Measurements from ENCODE around the gene CCT5.

Gene CCT5

DNA sequence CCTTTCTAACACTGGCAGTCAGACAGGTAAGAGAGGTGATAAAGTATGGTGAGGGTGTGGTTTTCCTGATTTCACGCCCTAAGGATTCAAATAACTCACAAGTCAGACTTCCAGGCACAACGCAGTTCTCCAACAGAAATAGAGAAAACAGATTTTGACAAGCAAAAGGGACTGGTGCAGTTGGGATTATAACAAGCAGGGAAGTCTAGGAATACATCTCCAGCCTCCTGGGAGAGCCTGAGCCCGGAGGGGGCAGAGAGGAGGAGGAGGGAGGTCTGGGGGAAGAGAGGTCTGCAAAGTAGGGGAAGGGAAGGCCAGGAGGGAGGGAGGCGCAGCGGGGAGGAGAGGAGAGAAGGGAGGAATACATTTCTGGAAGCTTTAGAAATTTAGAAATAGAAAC is 56.0 kb downstream of the CCT5 start:
- H3K4me3 ChIP-seq (ENCODE audit: low read depth, low read length) = no peak overlapping the region
- CTCF ChIA-PET = no interaction called here
- no peak for TF ChIP-seq ZBTB48 (tag by site-specific recombination; IDR thresholded peaks at IDR 0.05)
- TF ChIP-seq, protein P1, sequence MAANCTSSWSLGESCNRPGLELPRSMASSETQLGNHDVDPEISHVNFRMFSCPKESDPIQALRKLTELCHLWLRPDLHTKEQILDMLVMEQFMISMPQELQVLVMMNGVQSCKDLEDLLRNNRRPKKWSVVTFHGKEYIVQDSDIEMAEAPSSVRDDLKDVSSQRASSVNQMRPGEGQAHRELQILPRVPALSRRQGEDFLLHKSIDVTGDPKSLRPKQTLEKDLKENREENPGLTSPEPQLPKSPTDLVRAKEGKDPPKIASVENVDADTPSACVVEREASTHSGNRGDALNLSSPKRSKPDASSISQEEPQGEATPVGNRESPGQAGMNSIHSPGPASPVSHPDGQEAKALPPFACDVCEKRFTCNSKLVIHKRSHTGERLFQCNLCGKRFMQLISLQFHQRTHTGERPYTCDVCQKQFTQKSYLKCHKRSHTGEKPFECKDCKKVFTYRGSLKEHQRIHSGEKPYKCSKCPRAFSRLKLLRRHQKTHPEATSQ (tag by site-specific recombination; IDR thresholded peaks at IDR 0.05) = no peak
- TF ChIP-seq ZNF211 (tag by site-specific recombination; IDR thresholded peaks at IDR 0.05; ENCODE audit: low read depth) = no peak
- TF ChIP-seq KLF9 (tag by site-specific recombination; IDR thresholded peaks at IDR 0.05; ENCODE audit: low read depth) = no peak
- TF ChIP-seq ZNF223 (tag by site-specific recombination; IDR thresholded peaks at IDR 0.05) = no peak
- TF ChIP-seq, protein P2, sequence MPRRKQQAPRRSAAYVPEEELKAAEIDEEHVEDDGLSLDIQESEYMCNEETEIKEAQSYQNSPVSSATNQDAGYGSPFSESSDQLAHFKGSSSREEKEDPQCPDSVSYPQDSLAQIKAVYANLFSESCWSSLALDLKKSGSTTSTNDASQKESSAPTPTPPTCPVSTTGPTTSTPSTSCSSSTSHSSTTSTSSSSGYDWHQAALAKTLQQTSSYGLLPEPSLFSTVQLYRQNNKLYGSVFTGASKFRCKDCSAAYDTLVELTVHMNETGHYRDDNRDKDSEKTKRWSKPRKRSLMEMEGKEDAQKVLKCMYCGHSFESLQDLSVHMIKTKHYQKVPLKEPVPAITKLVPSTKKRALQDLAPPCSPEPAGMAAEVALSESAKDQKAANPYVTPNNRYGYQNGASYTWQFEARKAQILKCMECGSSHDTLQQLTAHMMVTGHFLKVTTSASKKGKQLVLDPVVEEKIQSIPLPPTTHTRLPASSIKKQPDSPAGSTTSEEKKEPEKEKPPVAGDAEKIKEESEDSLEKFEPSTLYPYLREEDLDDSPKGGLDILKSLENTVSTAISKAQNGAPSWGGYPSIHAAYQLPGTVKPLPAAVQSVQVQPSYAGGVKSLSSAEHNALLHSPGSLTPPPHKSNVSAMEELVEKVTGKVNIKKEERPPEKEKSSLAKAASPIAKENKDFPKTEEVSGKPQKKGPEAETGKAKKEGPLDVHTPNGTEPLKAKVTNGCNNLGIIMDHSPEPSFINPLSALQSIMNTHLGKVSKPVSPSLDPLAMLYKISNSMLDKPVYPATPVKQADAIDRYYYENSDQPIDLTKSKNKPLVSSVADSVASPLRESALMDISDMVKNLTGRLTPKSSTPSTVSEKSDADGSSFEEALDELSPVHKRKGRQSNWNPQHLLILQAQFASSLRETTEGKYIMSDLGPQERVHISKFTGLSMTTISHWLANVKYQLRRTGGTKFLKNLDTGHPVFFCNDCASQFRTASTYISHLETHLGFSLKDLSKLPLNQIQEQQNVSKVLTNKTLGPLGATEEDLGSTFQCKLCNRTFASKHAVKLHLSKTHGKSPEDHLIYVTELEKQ (tag by site-specific recombination; IDR thresholded peaks at IDR 0.05; ENCODE audit: borderline replicate concordance) = no peak
- TF ChIP-seq KLF1 (tag by site-specific recombination; IDR thresholded peaks at IDR 0.05) = no peak
- no peak for TF ChIP-seq ZNF10 (tag by site-specific recombination; IDR thresholded peaks at IDR 0.05)
- TF ChIP-seq ZNF157 (tag by site-specific recombination; IDR thresholded peaks at IDR 0.05) = no peak
- no peak for TF ChIP-seq SP3 (tag by site-specific recombination; IDR thresholded peaks at IDR 0.05)
- TF ChIP-seq ZBTB20 (tag by site-specific recombination; IDR thresholded peaks at IDR 0.05) = 0 out of 2 replicates have a peak, but pooled peaks have one; percentile 20
- no peak for TF ChIP-seq ZNF670 (tag by site-specific recombination; IDR thresholded peaks at IDR 0.05; ENCODE audit: low read depth)
- no peak for TF ChIP-seq ZNF248 (tag by site-specific recombination; IDR thresholded peaks at IDR 0.05)
- no peak for TF ChIP-seq MEIS1 (CRISPR knock-in tag; IDR thresholded peaks at IDR 0.05; ENCODE audit: borderline replicate concordance)
- TF ChIP-seq, protein P3, sequence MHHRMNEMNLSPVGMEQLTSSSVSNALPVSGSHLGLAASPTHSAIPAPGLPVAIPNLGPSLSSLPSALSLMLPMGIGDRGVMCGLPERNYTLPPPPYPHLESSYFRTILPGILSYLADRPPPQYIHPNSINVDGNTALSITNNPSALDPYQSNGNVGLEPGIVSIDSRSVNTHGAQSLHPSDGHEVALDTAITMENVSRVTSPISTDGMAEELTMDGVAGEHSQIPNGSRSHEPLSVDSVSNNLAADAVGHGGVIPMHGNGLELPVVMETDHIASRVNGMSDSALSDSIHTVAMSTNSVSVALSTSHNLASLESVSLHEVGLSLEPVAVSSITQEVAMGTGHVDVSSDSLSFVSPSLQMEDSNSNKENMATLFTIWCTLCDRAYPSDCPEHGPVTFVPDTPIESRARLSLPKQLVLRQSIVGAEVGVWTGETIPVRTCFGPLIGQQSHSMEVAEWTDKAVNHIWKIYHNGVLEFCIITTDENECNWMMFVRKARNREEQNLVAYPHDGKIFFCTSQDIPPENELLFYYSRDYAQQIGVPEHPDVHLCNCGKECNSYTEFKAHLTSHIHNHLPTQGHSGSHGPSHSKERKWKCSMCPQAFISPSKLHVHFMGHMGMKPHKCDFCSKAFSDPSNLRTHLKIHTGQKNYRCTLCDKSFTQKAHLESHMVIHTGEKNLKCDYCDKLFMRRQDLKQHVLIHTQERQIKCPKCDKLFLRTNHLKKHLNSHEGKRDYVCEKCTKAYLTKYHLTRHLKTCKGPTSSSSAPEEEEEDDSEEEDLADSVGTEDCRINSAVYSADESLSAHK (tag by site-specific recombination; IDR thresholded peaks at IDR 0.05) = no peak
- TF ChIP-seq ZNF354C (tag by site-specific recombination; IDR thresholded peaks at IDR 0.05; ENCODE audit: borderline replicate concordance, low read depth) = no peak
- peak; percentile 73 for TF ChIP-seq GLIS1 (tag by site-specific recombination; IDR thresholded peaks at IDR 0.05)
- peak; percentile 61 for TF ChIP-seq ZNF366 (tag by site-specific recombination; conservative IDR thresholded peaks at IDR 0.05)
- TF ChIP-seq RBAK (tag by site-specific recombination; IDR thresholded peaks at IDR 0.05) = no peak
- TF ChIP-seq HOXC10 (CRISPR knock-in tag; IDR thresholded peaks at IDR 0.05) = no peak
- no peak for TF ChIP-seq ZNF394 (tag by site-specific recombination; IDR thresholded peaks at IDR 0.05; ENCODE audit: borderline replicate concordance)
- TF ChIP-seq GLIS2 (tag by site-specific recombination; IDR thresholded peaks at IDR 0.05) = peak; percentile 46; the same call in 1 of the 2 replicates
- TF ChIP-seq ZNF664 (tag by site-specific recombination; IDR thresholded peaks at IDR 0.05) = no peak
- TF ChIP-seq WT1 (tag by site-specific recombination; IDR thresholded peaks at IDR 0.05) = peak; percentile 52
- TF ChIP-seq KLF10 (tag by site-specific recombination; IDR thresholded peaks at IDR 0.05) = no peak
- no peak for TF ChIP-seq ZNF571 (tag by site-specific recombination; IDR thresholded peaks at IDR 0.05)
- no peak for TF ChIP-seq ZXDB (tag by site-specific recombination; IDR thresholded peaks at IDR 0.05)
- TF ChIP-seq ZNF530 (tag by site-specific recombination; IDR thresholded peaks at IDR 0.05; ENCODE audit: low read depth) = no peak
- TF ChIP-seq ZNF785 (tag by site-specific recombination; IDR thresholded peaks at IDR 0.05) = no peak
- TF ChIP-seq, protein P4, sequence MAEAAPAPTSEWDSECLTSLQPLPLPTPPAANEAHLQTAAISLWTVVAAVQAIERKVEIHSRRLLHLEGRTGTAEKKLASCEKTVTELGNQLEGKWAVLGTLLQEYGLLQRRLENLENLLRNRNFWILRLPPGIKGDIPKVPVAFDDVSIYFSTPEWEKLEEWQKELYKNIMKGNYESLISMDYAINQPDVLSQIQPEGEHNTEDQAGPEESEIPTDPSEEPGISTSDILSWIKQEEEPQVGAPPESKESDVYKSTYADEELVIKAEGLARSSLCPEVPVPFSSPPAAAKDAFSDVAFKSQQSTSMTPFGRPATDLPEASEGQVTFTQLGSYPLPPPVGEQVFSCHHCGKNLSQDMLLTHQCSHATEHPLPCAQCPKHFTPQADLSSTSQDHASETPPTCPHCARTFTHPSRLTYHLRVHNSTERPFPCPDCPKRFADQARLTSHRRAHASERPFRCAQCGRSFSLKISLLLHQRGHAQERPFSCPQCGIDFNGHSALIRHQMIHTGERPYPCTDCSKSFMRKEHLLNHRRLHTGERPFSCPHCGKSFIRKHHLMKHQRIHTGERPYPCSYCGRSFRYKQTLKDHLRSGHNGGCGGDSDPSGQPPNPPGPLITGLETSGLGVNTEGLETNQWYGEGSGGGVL (tag by site-specific recombination; IDR thresholded peaks at IDR 0.05) = peak; percentile 67
- no peak for TF ChIP-seq ZFP69B (tag by site-specific recombination; IDR thresholded peaks at IDR 0.05)
- TF ChIP-seq TRIM28 (IDR thresholded peaks at IDR 0.05; ENCODE audit: borderline replicate concordance, low read length) = no peak

More for the DNA sequence above, 56.0 kb downstream of the CCT5 start:
- Histone ChIP-seq H3K27ac (ENCODE audit: extremely low read depth, low read depth, low read length) (no peak overlapping the region), H3K9me3 (ENCODE audit: control insufficient read depth, insufficient read depth, low read depth, low read length) (no peaks in the 10 kb centered on the region), H3K36me3 (ENCODE audit: control insufficient read depth in 2 of 2, insufficient read depth in 1 of 2, low read length in 2 of 2) (no peaks in the 10 kb centered on the region), H3K4me1 (ENCODE audit: control insufficient read depth, insufficient read depth, low read length) (peaks cover 7% of the 10 kb centered on the region; the same call in 1 of the 2 replicates)
- POLR2A ChIA-PET = no interaction called here
